ENCODE results near the gene DSE.

GRCh38 chr6:116463301-116463700 lies 92.6 kb downstream of the DSE start:
- TF ChIP-seq JUND (IDR thresholded peaks at IDR 0.05) (no peak), CBX3 (IDR thresholded peaks at IDR 0.05; ENCODE audit: low read depth) (no peak)
